Tibial nerve (tissue), 4 donors: ENCODE results near the gene HNF1B. TPM values are rescaled to one million over a fixed set of nuclear protein-coding genes. Genes with fewer than 3 reads are reported as not detected.

Experiments
- DNase-seq, 2 donors: peaks; one replicate each; pipeline ENCODE4 v3.0.0-alpha.2; 2019; ENCODE audit warnings: low spot score in 2 of 2
- H3K27ac ChIP-seq, 4 donors: fragments of 200-600 bp; sonication (generic) in 3 of 4; one replicate each; pipeline ENCODE4 v1.5.1; 2017 to 2019; ENCODE audit warnings: mild to moderate bottlenecking in 1 of 4
- H3K27me3 ChIP-seq, 2 donors: fragments of 200-600 bp; sonication (generic) in 1 of 2; one replicate each; pipeline versions ENCODE4 v1.5.1 to v1.6.0; 2017 to 2019
- H3K36me3 ChIP-seq, 3 donors: fragments of 200-600 bp; sonication (generic); one replicate each; pipeline ENCODE4 v1.5.1; 2018 to 2019
- H3K4me1 ChIP-seq, 4 donors: fragments of 200-600 bp; sonication (generic) in 3 of 4; one replicate each; pipeline ENCODE4 v1.5.1; 2017 to 2019
- H3K4me3 ChIP-seq, 4 donors: fragments of 200-600 bp; sonication (generic) in 3 of 4; one replicate each; pipeline ENCODE4 v1.5.1; 2017 to 2019; ENCODE audit warnings: mild to moderate bottlenecking in 1 of 4, moderate library complexity in 1 of 4
- H3K9me3 ChIP-seq, 4 donors: fragments of 200-600 bp; sonication (generic) in 3 of 4; one replicate each; pipeline ENCODE4 v1.5.1; 2017 to 2019
- CTCF ChIP-seq, 5 experiments: fragments of 200-600 bp in 3 of 5; fragments of 450-650 bp in 2 of 5; sonication (generic) in 3 of 5; IDR thresholded peaks; one replicate each; pipeline ENCODE4 v1.5.1; 2016 to 2019; ENCODE audit warnings: antibody characterized with exemption in 5 of 5, mild to moderate bottlenecking in 3 of 5, moderate library complexity in 2 of 5
- EP300 ChIP-seq, 2 donors: sonication (generic); formaldehyde crosslinking; IDR thresholded peaks; one replicate each; pipeline ENCODE4 v1.6.1; 2017; ENCODE audit warnings: antibody characterized with exemption in 2 of 2, mild to moderate bottlenecking in 1 of 2
- POLR2A ChIP-seq, 2 donors: fragments of 450-650 bp; IDR thresholded peaks; one replicate each; pipeline ENCODE4 v1.6.1; 2017; ENCODE audit warnings: antibody characterized with exemption in 2 of 2, mild to moderate bottlenecking in 2 of 2, moderate library complexity in 2 of 2
- WGBS, 2 donors: methylation state at CpG; one replicate each; pipeline ENCODE4 v1.1.5; 2018; 5-methylcytosine and 5-hydroxymethylcytosine counted together
- total RNA-seq, 4 donors: library from RNA; depleted of rRNA; stranded (reverse); fragments of >200 nt; gene quantifications; one replicate each; pipeline ENCODE4 v1.1.0, GENCODE V29; 2016

The HNF1B gene
- total RNA-seq, 4 donors from 2014 or later = not detected

DNA sequence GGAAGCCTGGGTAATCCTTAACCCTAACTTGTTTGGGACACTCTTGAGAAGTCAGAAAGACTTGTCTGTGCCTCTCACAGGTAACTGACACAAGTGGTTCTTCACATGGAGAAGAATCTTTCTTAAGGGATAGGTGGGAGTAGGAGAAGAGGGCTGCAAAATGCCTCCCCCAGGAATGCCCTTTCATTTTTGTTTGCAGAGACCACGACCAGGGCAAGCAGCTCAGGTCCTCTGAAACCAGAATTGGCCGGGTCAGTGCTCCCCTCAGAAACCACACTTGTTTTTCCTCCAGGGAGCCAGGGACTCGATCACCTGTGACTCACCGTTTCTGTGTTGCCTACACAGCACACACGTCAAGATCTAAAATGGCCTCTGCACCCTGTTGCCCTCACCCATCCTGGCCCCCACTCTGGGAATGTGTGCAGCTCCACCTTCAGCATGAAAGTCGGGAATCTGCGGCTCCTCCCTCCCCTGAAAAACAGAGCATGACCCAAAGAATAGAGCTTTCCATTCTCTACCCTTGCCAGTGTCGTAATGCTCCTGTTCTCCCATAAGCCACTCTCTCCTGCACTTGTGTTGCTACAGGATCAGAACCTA, 36.1 kb downstream of the HNF1B start:
- no peak for DNase-seq
- no peaks in the 10 kb centered on the region for H3K36me3 ChIP-seq
- H3K9me3 ChIP-seq = no peaks in the 10 kb centered on the region
- H3K27me3 ChIP-seq = peaks cover 0 to 29% of the 10 kb centered on the region in 2 donors
- no peak overlapping the region for H3K27ac ChIP-seq
- no peaks in the 10 kb centered on the region for H3K4me1 ChIP-seq
- WGBS, 2 donors = 66 to 67% methylated on average over 8 of the region's 8 CpGs
- no peak overlapping the region for H3K4me3 ChIP-seq
- TF ChIP-seq POLR2A (IDR thresholded peaks at IDR 0.05) (no peak), EP300 (IDR thresholded peaks at IDR 0.05) (no peak), CTCF (IDR thresholded peaks at IDR 0.05) (no peak)

- no peaks in the 10 kb centered on the region for H3K36me3 ChIP-seq
- no peaks in the 10 kb centered on the region for H3K9me3 ChIP-seq
- H3K27ac ChIP-seq = no peak overlapping the region
- no peak for TF ChIP-seq CTCF (IDR thresholded peaks at IDR 0.05)
- TF ChIP-seq POLR2A (IDR thresholded peaks at IDR 0.05) = no peak
- TF ChIP-seq EP300 (IDR thresholded peaks at IDR 0.05) = no peak
- peaks cover 0 to 25% of the 10 kb centered on the region in 2 donors for H3K27me3 ChIP-seq
- WGBS, 2 donors = 73 to 76% methylated on average over 7 of the region's 7 CpGs
- no peak overlapping the region for H3K4me3 ChIP-seq
- DNase-seq = no peak
- no peaks in the 10 kb centered on the region for H3K4me1 ChIP-seq
Measured at GRCh38 chr17:37708008-37708615, 36.7 kb downstream of the HNF1B start.

DNA sequence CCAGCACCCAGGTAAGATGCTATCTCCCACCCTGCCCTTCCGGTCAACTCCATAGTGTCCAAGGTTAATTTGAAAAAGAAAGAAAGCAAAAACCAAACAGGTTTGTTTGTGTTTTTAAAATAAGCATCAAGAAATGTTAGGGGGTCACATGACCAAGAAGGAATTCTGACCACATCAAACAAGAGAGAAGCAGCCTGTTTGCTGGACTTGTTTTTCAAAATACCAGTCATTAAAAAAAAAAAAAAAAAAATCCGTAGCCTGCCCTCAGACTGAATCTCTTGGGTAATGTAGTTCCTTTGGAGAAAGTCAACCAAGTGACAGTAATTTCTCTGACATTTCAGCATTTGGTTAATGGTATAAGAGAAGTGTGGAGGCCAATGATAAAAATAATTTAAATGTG, 38.4 kb downstream of the HNF1B start:
- H3K4me3 ChIP-seq = no peak overlapping the region
- no peaks in the 10 kb centered on the region for H3K36me3 ChIP-seq
- H3K4me1 ChIP-seq = no peaks in the 10 kb centered on the region
- DNase-seq = no peak
- H3K9me3 ChIP-seq = no peaks in the 10 kb centered on the region
- peaks cover 0 to 23% of the 10 kb centered on the region in 2 donors for H3K27me3 ChIP-seq
- no peak overlapping the region for H3K27ac ChIP-seq
- 62 to 73% methylated on average over 2 of the region's 2 CpGs for WGBS, 2 donors
- TF ChIP-seq EP300 (IDR thresholded peaks at IDR 0.05) = no peak
- TF ChIP-seq CTCF (IDR thresholded peaks at IDR 0.05) = no peak
- TF ChIP-seq POLR2A (IDR thresholded peaks at IDR 0.05) = no peak

DNA sequence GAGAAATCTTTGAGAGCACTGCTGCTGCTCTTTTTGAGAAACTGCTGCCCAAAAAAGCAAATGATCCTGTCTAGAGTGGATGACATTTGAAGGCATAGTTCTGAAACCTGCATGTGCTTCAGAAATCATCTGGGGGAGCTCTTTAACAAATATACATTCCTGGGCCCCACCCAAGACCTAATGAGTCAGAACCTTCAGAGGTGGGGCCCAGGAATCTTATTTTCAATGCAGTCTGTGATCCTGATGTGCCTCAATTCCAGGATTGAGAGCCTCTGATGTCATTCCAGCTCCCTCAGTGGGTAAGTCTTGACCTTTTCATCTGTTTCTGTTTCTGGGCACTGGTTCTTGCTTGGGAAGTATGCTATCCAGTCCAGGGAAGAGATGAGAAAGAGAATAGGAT, 42.3 kb downstream of the HNF1B start:
- no peaks in the 10 kb centered on the region for H3K4me1 ChIP-seq
- no peak overlapping the region for H3K4me3 ChIP-seq
- no peak for DNase-seq
- H3K36me3 ChIP-seq = no peaks in the 10 kb centered on the region
- TF ChIP-seq POLR2A (IDR thresholded peaks at IDR 0.05) (no peak), EP300 (IDR thresholded peaks at IDR 0.05) (no peak), CTCF (IDR thresholded peaks at IDR 0.05) (no peak)
- H3K9me3 ChIP-seq = no peaks in the 10 kb centered on the region
- peaks cover 0 to 3% of the 10 kb centered on the region in 2 donors for H3K27me3 ChIP-seq
- no peak overlapping the region for H3K27ac ChIP-seq

DNA sequence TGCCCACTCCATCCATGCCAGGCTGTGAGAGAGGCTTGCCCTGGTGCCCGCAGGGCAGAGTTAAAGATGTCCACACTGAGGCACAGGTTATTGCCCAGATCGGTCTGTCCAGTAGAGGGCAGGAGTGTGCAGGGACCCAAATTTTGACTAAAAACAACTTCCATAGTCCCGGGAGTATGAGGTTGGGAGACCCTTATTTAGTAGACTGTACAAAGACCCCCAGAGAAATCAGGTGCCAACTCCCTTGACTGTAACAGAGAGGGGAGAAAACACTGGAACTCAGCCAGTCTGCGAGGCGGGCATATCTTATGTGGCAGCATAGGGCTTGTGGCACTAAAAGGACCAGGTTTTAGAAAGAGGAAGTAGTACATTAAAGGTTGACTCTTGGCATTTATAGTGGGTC, 43.4 kb downstream of the HNF1B start:
- Histone ChIP-seq H3K36me3 (no peaks in the 10 kb centered on the region), H3K27ac (no peak overlapping the region), H3K4me3 (no peak overlapping the region), H3K27me3 (peaks cover 0 to 6% of the 10 kb centered on the region in 2 donors), H3K4me1 (no peaks in the 10 kb centered on the region), H3K9me3 (no peaks in the 10 kb centered on the region)
- no peak for TF ChIP-seq EP300 (IDR thresholded peaks at IDR 0.05)
- TF ChIP-seq POLR2A (IDR thresholded peaks at IDR 0.05) = no peak
- peak in 3 of 5 experiments; percentile 29 to 55 (median 32) for TF ChIP-seq CTCF (IDR thresholded peaks at IDR 0.05)
- peak in 1 of 2 donors; percentile 14 for DNase-seq
- 43 to 56% methylated on average over 5 of the region's 5 CpGs for WGBS, 2 donors
